HG03457 (cell line): Measurements from ENCODE around the gene METTL6.
"Not testable (repeated sequence)": the region's sequence is repeated elsewhere in the genome, so short reads cannot be mapped to it uniquely, and the experiment has no call there.

Experiments
- ATAC-seq: cut with Tn5 transposase; IDR thresholded peaks from one replicate; pipeline ENCODE4 v1.9.1; 2021; ENCODE audit warnings: moderate number of reproducible peaks; ENCODE audit not compliant: unreplicated experiment

The METTL6 gene

DNA sequence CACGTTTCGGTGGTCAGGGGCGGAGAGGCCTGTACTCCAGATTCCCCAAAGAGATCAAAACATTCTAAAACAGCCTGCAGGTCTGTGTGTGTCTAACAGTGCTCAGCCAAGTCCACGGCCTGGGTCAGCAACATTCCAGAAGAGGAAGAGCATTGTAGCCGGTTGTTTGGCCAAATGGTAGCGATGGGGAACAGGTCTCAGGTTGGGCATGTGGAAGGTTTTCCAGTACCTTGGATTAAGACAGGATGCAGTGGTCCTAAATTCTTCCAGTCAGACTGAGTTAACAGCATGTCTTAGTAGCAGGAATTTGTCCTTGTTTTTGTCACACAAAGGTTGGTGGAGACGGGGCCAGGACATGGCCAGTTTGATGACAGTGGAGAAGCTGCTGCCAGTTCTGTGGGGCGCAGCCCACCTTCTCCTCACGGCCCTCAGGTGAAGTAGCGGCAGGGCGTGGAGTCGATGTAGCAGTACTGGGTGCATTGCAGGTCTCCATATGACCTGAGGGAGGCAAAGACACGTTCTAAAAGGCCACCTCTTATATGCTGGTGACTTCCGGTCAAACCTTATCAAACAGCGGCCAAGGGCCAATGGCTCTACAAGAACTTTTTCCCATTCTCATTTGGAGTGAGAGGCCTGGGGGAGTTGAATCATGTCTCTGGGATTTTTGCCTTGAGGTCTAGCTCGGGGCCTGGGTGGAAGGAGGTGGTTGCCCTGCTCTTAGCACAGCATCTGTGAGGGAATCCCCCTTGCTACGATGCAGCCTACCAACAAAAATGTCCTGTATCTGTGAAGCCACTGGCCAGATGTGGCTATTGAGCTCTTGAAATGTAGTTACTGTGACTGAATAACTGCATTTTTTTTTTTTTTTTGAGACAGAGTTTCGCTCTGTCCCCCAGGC lies 24.1 kb upstream of the METTL6 start:
- no peak for ATAC-seq

DNA sequence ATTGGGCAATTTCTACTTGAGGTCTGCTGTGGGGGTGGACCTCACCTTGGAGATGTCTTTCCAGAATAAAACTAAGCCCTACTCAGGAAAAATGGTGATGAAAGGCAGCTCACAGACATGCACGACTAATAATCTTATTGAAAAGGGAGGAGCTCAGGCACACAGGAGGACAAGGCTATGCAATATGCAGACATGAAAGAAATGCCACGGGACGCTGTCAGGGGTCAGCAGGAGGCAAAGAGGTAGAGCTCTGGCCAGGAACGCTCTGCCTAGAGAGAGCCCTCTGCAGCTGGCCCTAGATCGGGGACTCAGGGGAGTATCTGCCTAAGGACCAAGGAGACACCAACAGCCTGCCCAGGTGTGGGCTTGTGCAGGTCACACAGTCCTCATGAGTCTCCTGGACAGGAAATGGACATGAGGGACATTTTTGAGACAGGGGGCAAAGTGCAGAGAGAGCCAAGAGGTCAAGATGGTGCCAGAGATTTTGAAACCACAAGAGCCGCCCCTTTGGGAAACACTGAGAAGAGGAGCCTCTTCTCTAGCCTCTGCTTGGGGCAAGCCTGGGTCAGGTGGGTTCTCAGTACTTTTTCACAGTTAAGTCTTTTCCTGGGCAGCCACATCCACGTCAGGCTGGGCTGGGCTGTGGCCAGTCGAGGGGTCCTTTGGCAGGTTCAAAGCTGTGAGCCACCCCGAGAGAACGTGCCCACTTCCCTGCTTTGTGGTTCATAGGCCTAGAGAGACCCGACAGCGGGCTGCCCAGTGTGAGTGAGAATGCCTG lies 23.3 kb upstream of the METTL6 start:
- ATAC-seq: no peak

- no peak for ATAC-seq
Observed at GRCh38 chr3:15449489-15450224, 22.3 kb upstream of the METTL6 start.

GRCh38 chr3:15443826-15444524 lies 16.6 kb upstream of the METTL6 start:
- no peak for ATAC-seq

DNA sequence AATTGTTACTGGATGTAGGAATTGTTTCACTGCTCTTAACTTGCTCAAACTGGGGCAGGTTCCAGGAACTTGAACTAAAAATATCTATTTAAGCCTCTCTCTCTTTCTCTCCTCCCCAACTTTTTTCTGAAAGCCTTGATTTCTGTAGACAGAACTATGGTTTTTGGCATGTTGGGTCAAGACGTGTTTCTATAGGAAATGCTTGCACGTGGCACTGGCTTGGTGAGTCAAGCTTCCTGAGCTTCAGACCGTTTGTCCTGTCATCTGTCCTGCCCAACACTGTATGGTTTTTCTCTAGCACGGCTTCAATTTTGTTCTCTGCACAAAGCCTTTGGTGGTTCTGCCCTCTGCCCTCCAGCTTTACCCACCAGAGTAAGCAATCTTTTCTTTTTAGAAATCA lies 13.5 kb upstream of the METTL6 start:
- ATAC-seq: no peak

DNA sequence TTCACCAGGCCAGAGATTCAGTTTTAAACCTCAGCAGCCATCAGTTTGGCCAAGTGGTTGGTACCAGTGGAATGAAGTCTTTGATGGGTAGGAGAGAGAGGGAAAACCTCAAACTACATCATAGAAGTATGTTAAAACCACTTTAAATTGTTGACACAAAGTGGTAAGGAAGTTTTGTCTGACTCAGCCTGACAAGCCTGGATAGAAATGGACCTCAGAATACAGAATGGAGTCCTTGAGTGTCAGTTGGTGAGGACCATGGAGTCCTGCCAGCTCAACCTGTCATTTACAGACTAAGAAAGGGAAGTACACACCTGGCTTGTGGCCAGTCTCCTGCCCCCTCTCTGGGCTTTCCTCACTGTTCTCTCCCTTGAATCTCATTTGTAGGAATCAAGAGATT lies 12.1 kb upstream of the METTL6 start:
- no peak for ATAC-seq

DNA sequence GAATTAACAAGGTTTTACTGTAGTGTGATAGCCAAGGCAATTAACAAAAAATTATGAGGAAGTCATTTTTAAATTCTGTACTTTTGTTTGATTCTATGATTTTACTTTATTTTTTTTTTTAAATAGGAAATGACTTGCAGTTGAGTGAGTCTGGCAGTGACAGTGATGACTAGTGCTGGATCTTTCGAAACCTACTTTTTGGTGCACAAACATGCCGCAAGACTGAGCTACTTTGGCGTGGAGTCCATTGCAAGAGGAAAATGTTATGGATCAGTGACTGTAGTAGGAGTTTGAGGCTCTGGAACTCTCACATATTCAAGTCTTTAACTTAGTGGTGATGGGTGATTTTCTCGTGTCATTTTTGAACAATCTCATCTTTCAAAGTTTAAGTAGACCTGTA lies 11.6 kb upstream of the METTL6 start:
- ATAC-seq: no peak

GRCh38 chr3:15436246-15436645 lies 8.9 kb upstream of the METTL6 start:
- no peak for ATAC-seq

GRCh38 chr3:15434756-15435155 lies 7.4 kb upstream of the METTL6 start:
- ATAC-seq: no peak

GRCh38 chr3:15433531-15433930 lies 6.2 kb upstream of the METTL6 start:
- ATAC-seq: no peak

DNA sequence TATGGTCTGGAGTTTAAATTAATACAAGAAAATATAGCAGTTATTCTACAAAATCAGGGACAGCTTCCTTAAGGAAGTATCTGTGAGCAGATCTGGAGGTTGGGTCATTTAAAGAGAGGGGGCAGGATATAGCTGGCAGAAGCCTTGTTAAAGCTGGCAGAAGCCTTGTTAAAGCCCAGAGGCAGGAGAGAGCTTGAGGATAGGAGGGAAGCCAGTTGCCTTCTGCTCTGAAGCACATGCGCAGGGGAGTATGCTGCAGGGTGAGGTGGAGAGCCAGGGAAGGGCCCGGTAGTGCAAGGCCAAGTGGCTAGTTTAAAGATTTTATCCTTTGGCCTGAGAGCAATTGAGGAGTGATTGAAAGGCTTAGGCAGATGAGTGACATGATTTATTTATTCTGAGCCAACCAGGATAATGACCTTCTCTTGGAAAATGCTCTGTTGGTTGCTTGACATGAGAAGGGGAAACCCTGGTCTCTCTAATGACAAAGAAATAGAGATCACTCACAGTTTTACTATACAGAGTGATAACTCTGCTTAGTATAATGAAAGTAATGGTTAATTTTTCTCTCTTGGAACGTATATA lies 4.0 kb upstream of the METTL6 start:
- ATAC-seq: no peak

GRCh38 chr3:15430624-15431023 lies 3.3 kb upstream of the METTL6 start:
- no peak for ATAC-seq

DNA sequence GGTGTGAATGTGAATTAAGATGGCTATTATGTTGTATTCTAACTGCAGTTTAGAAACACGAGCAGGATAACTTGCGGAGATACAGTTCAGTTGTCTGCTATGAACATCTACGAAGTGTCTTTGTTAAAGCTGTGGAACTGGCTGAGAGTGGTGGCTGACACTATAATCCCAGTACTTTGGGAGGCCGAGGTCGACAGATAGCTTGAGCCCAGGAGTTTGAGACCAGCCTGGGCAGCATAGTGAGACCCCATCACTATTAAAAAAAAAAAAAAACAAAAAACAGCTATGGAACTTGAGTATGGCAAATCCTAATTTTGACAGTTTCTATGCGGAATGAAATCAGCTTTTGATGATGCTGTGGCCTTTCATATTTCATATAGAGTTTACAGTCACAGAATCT lies 1.7 kb upstream of the METTL6 start:
- ATAC-seq: no peak

DNA sequence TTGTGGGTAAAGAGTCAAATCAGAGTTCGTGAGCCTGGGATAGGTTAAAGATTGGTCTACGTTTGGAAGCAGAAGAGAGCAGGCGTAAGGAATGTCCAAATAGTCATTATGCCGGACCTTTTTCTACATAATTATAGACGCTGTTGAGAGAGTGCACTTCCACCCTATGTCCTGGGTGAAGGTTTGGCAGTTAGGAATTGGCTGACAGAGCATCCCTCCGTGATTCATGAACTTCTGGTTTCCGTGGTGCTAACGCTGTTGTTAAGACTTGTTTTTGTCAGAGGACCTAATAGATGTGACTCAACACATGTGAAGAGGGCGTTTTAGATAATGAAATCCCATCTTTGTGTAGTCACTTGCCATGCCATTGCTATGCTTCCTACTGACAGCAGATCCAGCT lies 1.2 kb upstream of the METTL6 start:
- ATAC-seq: no peak

DNA sequence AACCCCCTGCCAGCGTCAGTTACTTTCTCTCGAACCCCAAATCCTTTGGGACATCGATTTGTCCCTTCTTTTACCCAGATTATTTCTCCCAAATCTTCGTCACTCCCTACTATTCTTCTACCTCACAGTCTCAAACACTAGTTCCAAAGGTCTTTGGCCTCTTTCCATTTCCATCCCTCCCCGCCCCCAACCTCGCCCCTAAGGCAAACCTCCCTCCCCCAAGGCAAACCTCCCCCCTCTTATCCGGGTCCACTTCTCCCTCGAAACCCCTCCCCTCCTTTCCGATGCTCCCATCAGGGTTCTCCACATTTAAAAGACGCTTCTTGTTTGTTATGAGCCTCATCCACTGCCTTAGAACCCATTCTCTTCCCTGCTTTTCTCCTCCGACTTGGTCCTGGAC lies 637 bp upstream of the METTL6 start:
- no peak for ATAC-seq

GRCh38 chr3:15426579-15427118 lies 695 bp downstream of the METTL6 start:
- ATAC-seq: no peak

- ATAC-seq: no peak
Observed at GRCh38 chr3:15420871-15421270, 6.5 kb downstream of the METTL6 start.

GRCh38 chr3:15410966-15411365 lies 16.4 kb downstream of the METTL6 start:
- ATAC-seq: not testable (repeated sequence)

GRCh38 chr3:15409774-15410173 lies 17.6 kb downstream of the METTL6 start:
- no peak for ATAC-seq

GRCh38 chr3:15409239-15409638 lies 18.1 kb downstream of the METTL6 start:
- no peak for ATAC-seq
